ENCODE results near the gene SSMEM1.
"Not testable (repeated sequence)": the region's sequence is repeated elsewhere in the genome, so short reads cannot be mapped to it uniquely, and the experiment has no call there.

The SSMEM1 gene

GRCh38 chr7:130226333-130226732 lies 18.7 kb downstream of the SSMEM1 start:
- Histone ChIP-seq H3K4me2 (ENCODE audit: low read depth, low read length, poor library complexity, severe bottlenecking) (no peak overlapping the region), H3K36me3 (ENCODE audit: insufficient read depth, low read length) (no peaks in the 10 kb centered on the region), H3K4me1 (ENCODE audit: insufficient read depth, low read length, poor library complexity, severe bottlenecking) (no peaks in the 10 kb centered on the region), H3K79me2 (ENCODE audit: insufficient read depth, low read length) (no peaks in the 10 kb centered on the region), H3K9me2 (replicated peaks; ENCODE audit: low read depth, low read length) (no peaks in the 10 kb centered on the region), H3K9ac (ENCODE audit: low read depth, low read length, poor library complexity, severe bottlenecking) (no peak overlapping the region), H3K9me3 (ENCODE audit: insufficient read depth, low read depth, low read length) (no peaks in the 10 kb centered on the region), H3K4me3 (ENCODE audit: low read length, poor library complexity, severe bottlenecking) (no peak overlapping the region), H2AFZ (ENCODE audit: low read length) (no peak overlapping the region), H3K27me3 (ENCODE audit: insufficient read depth, low read length, poor library complexity, severe bottlenecking) (no peaks in the 10 kb centered on the region), H4K20me1 (ENCODE audit: insufficient read depth, low read length, poor library complexity, severe bottlenecking) (no peaks in the 10 kb centered on the region), H3F3A (ENCODE audit: low read depth) (no peaks in the 10 kb centered on the region)
- TF ChIP-seq CTCF (conservative IDR thresholded peaks at IDR 0.05; ENCODE audit: low read length) (no peak), EZH2phosphoT487 (IDR thresholded peaks at IDR 0.05; ENCODE audit: borderline replicate concordance) (no peak)

- H3F3A ChIP-seq (ENCODE audit: low read depth) = no peaks in the 10 kb centered on the region
- no peak overlapping the region for H3K9ac ChIP-seq (ENCODE audit: low read depth, low read length, poor library complexity, severe bottlenecking)
- no peak for TF ChIP-seq EZH2phosphoT487 (IDR thresholded peaks at IDR 0.05; ENCODE audit: borderline replicate concordance)
- TF ChIP-seq CTCF (conservative IDR thresholded peaks at IDR 0.05; ENCODE audit: low read length) = no peak
- H3K27me3 ChIP-seq (ENCODE audit: insufficient read depth, low read length, poor library complexity, severe bottlenecking) = no peaks in the 10 kb centered on the region
- H3K36me3 ChIP-seq (ENCODE audit: insufficient read depth, low read length) = no peaks in the 10 kb centered on the region
- H4K20me1 ChIP-seq (ENCODE audit: insufficient read depth, low read length, poor library complexity, severe bottlenecking) = no peaks in the 10 kb centered on the region
- no peaks in the 10 kb centered on the region for H3K9me2 ChIP-seq (replicated peaks; ENCODE audit: low read depth, low read length)
- no peak overlapping the region for H3K4me3 ChIP-seq (ENCODE audit: low read length, poor library complexity, severe bottlenecking)
- no peak overlapping the region for H3K4me2 ChIP-seq (ENCODE audit: low read depth, low read length, poor library complexity, severe bottlenecking)
- H2AFZ ChIP-seq (ENCODE audit: low read length) = no peak overlapping the region
- H3K4me1 ChIP-seq (ENCODE audit: insufficient read depth, low read length, poor library complexity, severe bottlenecking) = no peaks in the 10 kb centered on the region
- H3K79me2 ChIP-seq (ENCODE audit: insufficient read depth, low read length) = no peaks in the 10 kb centered on the region
- no peaks in the 10 kb centered on the region for H3K9me3 ChIP-seq (ENCODE audit: insufficient read depth, low read depth, low read length)
Measured at GRCh38 chr7:130227883-130228575, 20.4 kb downstream of the SSMEM1 start.

GRCh38 chr7:130228840-130229502 lies 21.3 kb downstream of the SSMEM1 start:
- H2AFZ ChIP-seq (ENCODE audit: low read length) = no peak overlapping the region
- no peaks in the 10 kb centered on the region for H3K79me2 ChIP-seq (ENCODE audit: insufficient read depth, low read length)
- no peak overlapping the region for H3K4me2 ChIP-seq (ENCODE audit: low read depth, low read length, poor library complexity, severe bottlenecking)

GRCh38 chr7:130229981-130230380 lies 22.3 kb downstream of the SSMEM1 start:
- not testable (repeated sequence) for H3K4me1 ChIP-seq (ENCODE audit: insufficient read depth, low read length, poor library complexity, severe bottlenecking); H2AFZ ChIP-seq (ENCODE audit: low read length); H3K9ac ChIP-seq (ENCODE audit: low read depth, low read length, poor library complexity, severe bottlenecking); H3K27me3 ChIP-seq (ENCODE audit: insufficient read depth, low read length, poor library complexity, severe bottlenecking); H3K4me3 ChIP-seq (ENCODE audit: low read length, poor library complexity, severe bottlenecking); H3K4me2 ChIP-seq (ENCODE audit: low read depth, low read length, poor library complexity, severe bottlenecking); H3F3A ChIP-seq (ENCODE audit: low read depth); H4K20me1 ChIP-seq (ENCODE audit: insufficient read depth, low read length, poor library complexity, severe bottlenecking); H3K9me2 ChIP-seq (replicated peaks; ENCODE audit: low read depth, low read length); H3K9me3 ChIP-seq (ENCODE audit: insufficient read depth, low read depth, low read length); H3K36me3 ChIP-seq (ENCODE audit: insufficient read depth, low read length); H3K79me2 ChIP-seq (ENCODE audit: insufficient read depth, low read length)

More at GRCh38 chr7:130228840-130229502, 21.3 kb downstream of the SSMEM1 start:
- Histone ChIP-seq H4K20me1 (ENCODE audit: insufficient read depth, low read length, poor library complexity, severe bottlenecking) (no peaks in the 10 kb centered on the region), H3K4me3 (ENCODE audit: low read length, poor library complexity, severe bottlenecking) (no peak overlapping the region), H3F3A (ENCODE audit: low read depth) (no peaks in the 10 kb centered on the region), H3K9ac (ENCODE audit: low read depth, low read length, poor library complexity, severe bottlenecking) (no peak overlapping the region), H3K27me3 (ENCODE audit: insufficient read depth, low read length, poor library complexity, severe bottlenecking) (no peaks in the 10 kb centered on the region), H3K4me1 (ENCODE audit: insufficient read depth, low read length, poor library complexity, severe bottlenecking) (no peaks in the 10 kb centered on the region), H3K36me3 (ENCODE audit: insufficient read depth, low read length) (no peaks in the 10 kb centered on the region), H3K9me3 (ENCODE audit: insufficient read depth, low read depth, low read length) (no peaks in the 10 kb centered on the region), H3K9me2 (replicated peaks; ENCODE audit: low read depth, low read length) (no peaks in the 10 kb centered on the region)
- TF ChIP-seq CTCF (conservative IDR thresholded peaks at IDR 0.05; ENCODE audit: low read length) = no peak
- no peak for TF ChIP-seq EZH2phosphoT487 (IDR thresholded peaks at IDR 0.05; ENCODE audit: borderline replicate concordance)
